Pons (tissue), 1 donor: Measurements from ENCODE around the gene PLP1.
"Not testable (repeated sequence)": the region's sequence is repeated elsewhere in the genome, so short reads cannot be mapped to it uniquely, and the experiment has no call there.

Experiments
- DNase-seq: peaks from one replicate; pipeline ENCODE4 v3.0.0-alpha.2; 2016; ENCODE audit warnings: low spot score

PLP1 gene

GRCh38 chrX:103781062-103781402, 4.4 kb downstream of the PLP1 start:
- no peak for DNase-seq

GRCh38 chrX:103781706-103782105, 5.1 kb downstream of the PLP1 start:
- no peak for DNase-seq

GRCh38 chrX:103782640-103783039, 6.0 kb downstream of the PLP1 start:
- peak; percentile 82 for DNase-seq

GRCh38 chrX:103783196-103783595, 6.6 kb downstream of the PLP1 start:
- peak; percentile 46 for DNase-seq

GRCh38 chrX:103783971-103784370, 7.3 kb downstream of the PLP1 start:
- peak; percentile 46 for DNase-seq

- no peak for DNase-seq
Observed at GRCh38 chrX:103789004-103789403, 12.4 kb downstream of the PLP1 start.

- peak; percentile 27 for DNase-seq
Observed at GRCh38 chrX:103791228-103791627, 14.6 kb downstream of the PLP1 start.

GRCh38 chrX:103791826-103792485, 15.3 kb downstream of the PLP1 start:
- DNase-seq, result peak; percentile 13

GRCh38 chrX:103792916-103793544, 16.4 kb downstream of the PLP1 start:
- no peak for DNase-seq

GRCh38 chrX:103793545-103793940, 16.9 kb downstream of the PLP1 start:
- peak; percentile 87 for DNase-seq

- peak; percentile 29 for DNase-seq
Observed at GRCh38 chrX:103794119-103794518, 17.5 kb downstream of the PLP1 start.

- DNase-seq, result no peak
Observed at GRCh38 chrX:103797691-103798090, 21.1 kb downstream of the PLP1 start.

GRCh38 chrX:103800318-103800717, 23.7 kb downstream of the PLP1 start:
- DNase-seq, result no peak

GRCh38 chrX:103805860-103806259, 29.2 kb downstream of the PLP1 start:
- no peak for DNase-seq

GRCh38 chrX:103806862-103807474, 30.3 kb downstream of the PLP1 start:
- DNase-seq, result no peak

- no peak for DNase-seq
Observed at GRCh38 chrX:103811858-103812257, 35.2 kb downstream of the PLP1 start.

- DNase-seq, result not testable (repeated sequence)
Observed at GRCh38 chrX:103817101-103817500, 40.5 kb downstream of the PLP1 start.

GRCh38 chrX:103817502-103817901, 40.9 kb downstream of the PLP1 start:
- peak; percentile 60 for DNase-seq

GRCh38 chrX:103818842-103819619, 42.4 kb downstream of the PLP1 start:
- no peak for DNase-seq

GRCh38 chrX:103820802-103821201, 44.2 kb downstream of the PLP1 start:
- not testable (repeated sequence) for DNase-seq

GRCh38 chrX:103823591-103823990, 47.0 kb downstream of the PLP1 start:
- DNase-seq, result no peak

- DNase-seq, result no peak
Observed at GRCh38 chrX:103825881-103826280, 49.2 kb downstream of the PLP1 start.

- no peak for DNase-seq
Observed at GRCh38 chrX:103828529-103828928, 51.9 kb downstream of the PLP1 start.
